ENCODE results near the gene TSPAN14.

DNA sequence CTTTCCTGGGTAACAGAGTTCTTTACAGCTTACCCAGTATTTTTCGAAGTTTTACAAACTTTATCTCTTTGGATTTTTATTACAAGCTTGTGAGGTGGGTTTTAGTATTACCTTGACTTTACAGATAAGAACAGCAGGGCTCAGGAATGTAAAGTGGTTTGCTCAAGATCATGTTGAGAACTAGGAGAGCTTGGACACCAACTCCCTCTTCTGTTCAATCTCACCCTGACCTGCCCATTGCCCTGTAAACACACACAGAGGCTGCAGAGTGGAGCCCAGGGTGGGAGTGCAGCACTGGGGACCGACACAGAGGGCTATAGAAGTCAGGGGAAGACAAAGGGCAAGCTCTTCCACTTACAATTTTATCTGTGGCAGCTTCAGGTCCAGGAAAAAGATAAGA, 4.6 kb upstream of the TSPAN14 start:
- TF ChIP-seq POLR2AphosphoS5 (IDR thresholded peaks at IDR 0.05) (no peak), POLR2A (IDR thresholded peaks at IDR 0.05; ENCODE audit: low read depth) (no peak)

Data from esophagus muscularis mucosa (tissue), 2 donors.